ENCODE results near the gene PLCH1.

DNA sequence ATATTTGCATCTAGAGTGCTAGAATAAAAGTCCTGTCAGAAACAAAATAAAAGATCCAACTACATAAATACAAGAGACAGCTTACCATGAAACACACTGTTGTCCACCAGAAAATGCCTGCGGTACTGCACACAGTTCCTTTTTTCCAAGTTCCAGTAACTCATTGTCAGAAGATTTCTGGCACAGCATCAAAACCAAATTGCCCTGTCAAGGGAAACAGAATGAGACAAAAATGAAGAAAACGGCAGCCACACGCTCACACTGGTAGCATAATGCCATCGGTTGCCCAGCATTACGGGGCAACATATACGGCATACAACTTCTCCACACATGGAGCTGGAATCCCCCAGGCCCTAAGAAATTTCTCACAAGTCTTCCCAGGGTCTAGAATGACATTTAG lies 40.8 kb downstream of the PLCH1 start:
- TF ChIP-seq, protein P1, sequence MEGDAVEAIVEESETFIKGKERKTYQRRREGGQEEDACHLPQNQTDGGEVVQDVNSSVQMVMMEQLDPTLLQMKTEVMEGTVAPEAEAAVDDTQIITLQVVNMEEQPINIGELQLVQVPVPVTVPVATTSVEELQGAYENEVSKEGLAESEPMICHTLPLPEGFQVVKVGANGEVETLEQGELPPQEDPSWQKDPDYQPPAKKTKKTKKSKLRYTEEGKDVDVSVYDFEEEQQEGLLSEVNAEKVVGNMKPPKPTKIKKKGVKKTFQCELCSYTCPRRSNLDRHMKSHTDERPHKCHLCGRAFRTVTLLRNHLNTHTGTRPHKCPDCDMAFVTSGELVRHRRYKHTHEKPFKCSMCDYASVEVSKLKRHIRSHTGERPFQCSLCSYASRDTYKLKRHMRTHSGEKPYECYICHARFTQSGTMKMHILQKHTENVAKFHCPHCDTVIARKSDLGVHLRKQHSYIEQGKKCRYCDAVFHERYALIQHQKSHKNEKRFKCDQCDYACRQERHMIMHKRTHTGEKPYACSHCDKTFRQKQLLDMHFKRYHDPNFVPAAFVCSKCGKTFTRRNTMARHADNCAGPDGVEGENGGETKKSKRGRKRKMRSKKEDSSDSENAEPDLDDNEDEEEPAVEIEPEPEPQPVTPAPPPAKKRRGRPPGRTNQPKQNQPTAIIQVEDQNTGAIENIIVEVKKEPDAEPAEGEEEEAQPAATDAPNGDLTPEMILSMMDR (IDR thresholded peaks at IDR 0.05) = no peak
- TF ChIP-seq ZNF232 (CRISPR knock-in tag; IDR thresholded peaks at IDR 0.05) (no peak), SMAD3 (CRISPR knock-in tag; IDR thresholded peaks at IDR 0.05; ENCODE audit: borderline replicate concordance) (no peak), CBFB (CRISPR knock-in tag; IDR thresholded peaks at IDR 0.05; ENCODE audit: low read depth) (no peak), FOXJ3 (CRISPR knock-in tag; IDR thresholded peaks at IDR 0.05; ENCODE audit: borderline replicate concordance) (no peak), JUN (CRISPR knock-in tag; IDR thresholded peaks at IDR 0.05) (no peak), ZNF121 (CRISPR knock-in tag; IDR thresholded peaks at IDR 0.05) (no peak)
- TF ChIP-seq, protein P2, sequence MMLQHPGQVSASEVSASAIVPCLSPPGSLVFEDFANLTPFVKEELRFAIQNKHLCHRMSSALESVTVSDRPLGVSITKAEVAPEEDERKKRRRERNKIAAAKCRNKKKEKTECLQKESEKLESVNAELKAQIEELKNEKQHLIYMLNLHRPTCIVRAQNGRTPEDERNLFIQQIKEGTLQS (CRISPR knock-in tag; conservative IDR thresholded peaks at IDR 0.05) = no peak
- TF ChIP-seq, protein P3, sequence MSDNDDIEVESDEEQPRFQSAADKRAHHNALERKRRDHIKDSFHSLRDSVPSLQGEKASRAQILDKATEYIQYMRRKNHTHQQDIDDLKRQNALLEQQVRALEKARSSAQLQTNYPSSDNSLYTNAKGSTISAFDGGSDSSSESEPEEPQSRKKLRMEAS (CRISPR knock-in tag; IDR thresholded peaks at IDR 0.05) = no peak
- TF ChIP-seq, protein P4, sequence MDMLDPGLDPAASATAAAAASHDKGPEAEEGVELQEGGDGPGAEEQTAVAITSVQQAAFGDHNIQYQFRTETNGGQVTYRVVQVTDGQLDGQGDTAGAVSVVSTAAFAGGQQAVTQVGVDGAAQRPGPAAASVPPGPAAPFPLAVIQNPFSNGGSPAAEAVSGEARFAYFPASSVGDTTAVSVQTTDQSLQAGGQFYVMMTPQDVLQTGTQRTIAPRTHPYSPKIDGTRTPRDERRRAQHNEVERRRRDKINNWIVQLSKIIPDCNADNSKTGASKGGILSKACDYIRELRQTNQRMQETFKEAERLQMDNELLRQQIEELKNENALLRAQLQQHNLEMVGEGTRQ (CRISPR knock-in tag; IDR thresholded peaks at IDR 0.05) = no peak
